M059J (cell line): ENCODE data around the gene TEX101. TPM values are rescaled to one million over a fixed set of nuclear protein-coding genes. Genes with fewer than 3 reads are reported as not detected.
A peak's percentile ranks its signal among the peaks of the same experiment; 100 is the strongest.
"Not testable (repeated sequence)": the region's sequence is repeated elsewhere in the genome, so short reads cannot be mapped to it uniquely, and the experiment has no call there.

Source experiments
- DNase-seq: peaks from one replicate; pipeline ENCODE4 v3.0.0-alpha.2; 2012; ENCODE audit warnings: low read depth
- total RNA-seq: library from RNA; depleted of rRNA; stranded (reverse); fragments of >200 nt; shearing (Covaris generic); gene quantifications from 2 replicates; pipeline ENCODE4 v1.2.3, GENCODE V29; 2014

The TEX101 gene
- total RNA-seq, 1 experiment from 2014 or later, result not detected

DNA sequence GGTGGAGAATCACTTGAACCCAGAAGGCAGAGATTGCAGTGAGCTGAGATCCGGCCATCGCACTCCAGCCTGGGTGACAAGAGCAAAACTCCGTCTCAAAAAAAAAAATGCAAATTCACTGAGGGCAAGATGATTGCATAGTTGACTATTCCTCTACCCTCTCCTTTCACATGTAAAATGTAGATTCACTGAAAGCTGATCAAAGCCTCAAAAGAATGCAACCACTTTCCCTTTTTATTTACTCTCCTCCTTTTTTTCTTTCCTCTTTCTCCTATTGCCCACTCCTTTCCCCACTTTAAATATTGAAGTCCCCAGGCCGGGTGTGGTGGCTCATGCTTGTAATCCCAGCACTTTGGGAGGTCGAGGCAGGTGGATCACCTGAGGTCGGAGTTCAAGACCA lies 6.3 kb downstream of the TEX101 start:
- no peak for DNase-seq

DNA sequence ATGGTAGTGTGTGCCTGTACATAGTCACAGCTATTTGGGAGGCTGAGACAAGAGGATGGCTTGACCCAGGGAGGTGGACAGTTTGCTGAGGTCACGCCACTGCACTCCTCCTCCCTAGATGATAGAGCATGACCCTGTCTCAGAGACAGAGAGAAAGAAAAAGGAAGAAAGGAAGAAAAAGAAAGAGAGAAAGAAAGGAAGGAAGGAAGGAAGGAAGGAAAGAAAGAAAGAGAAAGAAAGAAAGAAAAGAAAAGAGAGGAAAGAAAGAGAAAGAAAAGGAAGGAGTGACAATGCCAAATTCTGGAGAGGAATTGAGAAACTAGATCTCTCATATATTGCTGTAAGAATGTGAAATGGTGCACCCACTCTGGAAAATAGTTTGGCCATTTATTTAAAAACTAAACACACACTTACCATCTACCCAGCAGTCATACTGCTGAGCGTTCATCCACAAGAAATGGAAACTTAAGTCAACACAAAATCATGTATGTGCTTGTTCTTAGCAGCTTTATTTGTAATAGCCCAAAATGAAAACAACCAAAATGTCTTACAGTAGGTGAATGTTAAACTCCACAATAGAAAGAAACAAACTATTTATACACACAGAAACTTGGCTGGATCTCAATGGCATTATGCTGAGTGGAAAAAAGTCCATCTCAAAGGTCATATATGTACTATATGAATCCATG lies 7.5 kb downstream of the TEX101 start:
- DNase-seq, result no peak

DNA sequence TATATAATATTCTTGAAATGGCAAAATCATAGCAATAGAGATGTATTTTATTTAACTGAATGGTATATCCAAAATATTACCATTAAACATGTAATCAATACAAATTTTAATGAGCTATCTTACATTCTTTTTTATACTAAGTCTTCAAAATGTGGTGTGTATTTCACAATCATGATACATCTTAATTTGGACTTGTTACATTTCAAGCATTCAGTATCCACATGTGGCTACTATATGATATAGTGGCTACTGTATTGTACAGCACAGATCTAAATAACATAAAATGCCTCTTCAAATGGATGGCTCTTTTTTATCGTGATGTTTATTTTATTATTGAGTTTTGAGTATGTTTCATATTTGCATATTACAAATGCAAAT lies 8.0 kb downstream of the TEX101 start:
- no peak for DNase-seq

DNA sequence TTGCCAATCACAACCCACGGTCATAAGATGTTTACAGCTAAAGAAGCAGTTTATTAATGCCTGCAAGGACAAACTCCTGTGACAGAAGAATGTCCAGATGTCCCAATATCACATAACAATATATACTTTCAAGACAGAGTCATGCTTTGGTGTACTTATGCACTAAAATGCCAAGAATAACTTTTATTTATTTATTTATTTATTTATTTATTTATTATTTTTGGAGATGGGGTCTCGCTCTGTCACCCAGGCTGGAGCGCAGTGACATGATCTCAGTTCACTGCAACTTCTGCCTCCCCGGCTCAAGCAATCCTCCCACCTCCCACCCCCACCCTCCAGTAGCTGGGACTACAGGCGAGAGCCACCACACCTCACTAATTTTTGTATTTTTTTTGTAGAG lies 9.1 kb downstream of the TEX101 start:
- no peak for DNase-seq

DNA sequence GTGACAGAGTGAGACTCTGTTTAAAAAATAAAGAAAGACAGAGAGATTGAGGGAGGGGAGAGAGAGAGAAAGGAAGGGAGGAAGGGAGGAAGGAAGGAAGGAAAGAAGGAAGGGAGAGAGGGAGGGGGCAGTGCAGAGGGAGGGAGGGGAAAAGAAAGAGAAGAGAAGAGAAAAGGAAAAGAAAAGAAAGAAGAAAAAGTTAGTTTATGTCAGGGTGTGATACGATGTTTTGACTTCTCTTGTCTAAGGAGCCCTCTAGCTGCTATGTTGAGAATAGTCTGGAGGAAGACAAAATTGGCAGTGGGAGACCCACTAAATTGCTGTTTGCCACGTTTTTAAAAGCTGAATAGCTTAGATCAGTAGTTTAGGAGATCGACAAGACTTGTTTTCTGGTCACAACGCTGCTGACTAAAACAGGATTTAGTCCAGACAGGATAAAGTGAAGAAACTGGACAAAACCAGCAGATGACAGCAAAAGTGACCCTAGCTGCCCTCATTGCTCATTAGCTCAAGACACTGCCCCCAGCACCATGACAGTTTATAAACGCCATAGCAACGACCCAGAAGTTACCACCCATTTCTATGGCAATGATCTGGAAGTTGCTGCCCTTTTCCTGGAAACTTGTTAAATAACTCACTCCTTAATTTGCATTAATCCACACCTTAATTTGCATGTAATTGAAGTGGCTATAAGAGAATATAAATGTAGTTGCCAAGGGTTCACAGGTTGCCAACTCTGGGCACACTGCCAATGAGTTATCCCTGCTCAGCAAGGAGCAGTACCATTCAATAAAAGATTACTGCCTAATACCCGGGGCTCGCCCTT lies 11.1 kb downstream of the TEX101 start:
- DNase-seq, result peak; percentile 76

DNA sequence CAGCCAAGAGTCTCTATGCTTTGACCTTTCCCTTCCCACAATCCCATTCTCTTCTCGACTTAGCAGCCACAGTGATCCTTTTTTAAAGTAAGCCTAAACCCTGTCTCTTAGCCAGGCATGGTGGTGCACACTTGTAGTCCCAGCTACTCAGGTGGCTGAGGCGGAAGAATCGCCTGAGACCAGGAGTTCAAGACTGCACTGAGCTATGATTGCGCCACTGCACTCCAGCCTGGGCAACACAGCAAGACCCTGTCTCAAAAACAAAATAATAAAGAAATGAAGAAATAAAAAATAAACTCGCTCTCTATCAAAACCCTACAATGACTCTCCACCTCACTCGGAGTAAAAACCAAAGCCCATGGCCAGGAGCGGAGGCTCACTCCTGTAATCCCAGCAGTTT lies 14.7 kb downstream of the TEX101 start:
- DNase-seq, result no peak

DNA sequence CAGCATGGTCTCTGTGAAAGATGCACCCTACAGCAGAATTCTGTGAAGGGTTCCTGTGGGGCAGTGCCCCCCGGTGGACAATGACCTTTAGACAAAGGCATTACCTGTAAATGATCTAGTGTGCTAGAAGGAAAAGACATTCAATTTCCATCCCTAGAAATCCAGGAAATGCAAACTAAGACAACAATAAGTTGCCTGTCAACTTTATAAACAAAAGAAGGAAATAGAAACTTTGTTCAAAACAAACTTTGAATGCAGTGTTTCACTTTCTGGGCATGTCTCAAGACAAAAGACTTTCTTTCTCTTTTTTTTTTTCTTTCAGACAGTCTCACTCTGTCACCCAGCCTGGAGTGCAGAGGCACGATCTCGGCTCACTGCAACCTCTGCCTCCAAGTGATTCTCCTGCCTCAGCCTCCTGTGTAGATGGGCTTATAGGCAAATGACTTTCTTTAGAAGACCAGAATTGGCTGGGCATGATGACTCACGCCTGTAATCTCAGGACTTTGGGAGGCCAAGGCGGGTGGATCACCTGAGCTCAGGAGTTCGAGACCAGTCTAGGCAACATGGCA lies 15.5 kb downstream of the TEX101 start:
- peak; percentile 38 for DNase-seq

DNA sequence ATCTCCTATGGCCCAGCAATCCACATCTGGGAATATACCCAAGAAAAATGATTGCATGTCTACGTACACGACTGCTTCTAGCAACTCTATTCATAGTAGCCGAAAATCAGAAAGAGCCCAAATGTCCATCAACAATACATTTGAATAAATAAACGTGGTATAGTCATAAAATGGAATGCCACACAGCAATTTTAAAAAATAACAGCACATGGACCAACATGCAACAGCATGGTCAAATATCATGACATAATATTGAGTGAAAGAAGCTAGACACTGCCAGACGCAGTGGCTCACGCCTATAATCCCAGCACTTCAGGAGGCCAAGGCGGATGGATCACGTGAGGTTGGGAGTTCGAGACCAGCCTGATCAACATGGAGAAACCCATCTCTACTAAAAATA lies 16.3 kb downstream of the TEX101 start:
- no peak for DNase-seq

DNA sequence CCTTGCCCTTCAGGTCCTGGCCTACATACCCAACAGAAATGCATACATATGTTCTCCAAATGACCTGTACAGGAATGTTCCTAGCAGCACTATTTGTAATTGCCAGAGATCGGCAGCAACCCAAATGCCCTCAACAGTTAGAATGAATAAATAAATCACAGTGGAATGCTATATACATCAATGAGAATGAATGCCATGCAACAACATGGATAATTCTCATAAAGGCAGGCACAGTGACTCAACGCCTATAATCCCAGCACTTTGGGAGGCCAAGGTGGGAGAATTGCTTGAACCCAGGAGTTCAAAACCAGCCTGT lies 18.6 kb downstream of the TEX101 start:
- DNase-seq, result no peak

DNA sequence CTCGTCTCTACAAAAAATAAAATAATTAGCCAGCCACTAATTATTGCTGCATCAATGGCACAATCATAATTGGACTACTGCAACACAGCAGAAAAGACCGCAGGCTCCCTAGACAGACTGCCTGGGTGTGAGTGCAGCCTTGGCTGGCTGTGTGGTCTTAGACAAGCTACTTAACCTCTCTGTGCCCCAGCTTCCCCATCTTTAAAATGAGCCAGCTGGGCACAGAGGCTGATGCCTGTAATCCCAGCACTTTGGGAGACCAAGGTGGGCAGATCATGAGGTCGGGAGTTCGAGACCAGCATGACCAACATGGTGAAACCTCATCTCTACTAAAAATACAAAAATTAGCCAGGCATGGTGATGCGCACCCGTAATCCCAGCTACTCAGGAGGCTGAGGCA lies 19.0 kb downstream of the TEX101 start:
- no peak for DNase-seq

DNA sequence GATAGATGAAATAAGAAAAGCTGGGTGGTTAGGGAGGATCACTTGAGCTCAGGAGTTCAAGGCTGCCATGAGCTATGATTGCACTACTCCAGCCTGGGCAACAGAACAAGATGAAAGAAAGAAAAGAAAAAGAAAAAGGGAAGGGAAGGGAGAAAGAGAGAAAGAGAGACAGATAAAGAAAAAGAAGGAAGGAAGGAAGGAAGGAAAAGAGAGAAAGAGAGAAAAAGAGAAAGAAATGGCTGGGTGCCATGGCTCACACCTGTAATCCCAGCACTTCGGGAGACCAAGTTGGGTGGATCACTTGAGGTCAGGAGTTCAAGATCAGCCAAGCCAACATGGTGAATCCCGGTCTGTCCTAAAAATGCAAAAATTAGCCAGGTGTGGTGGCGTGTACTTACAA lies 21.1 kb downstream of the TEX101 start:
- no peak for DNase-seq

DNA sequence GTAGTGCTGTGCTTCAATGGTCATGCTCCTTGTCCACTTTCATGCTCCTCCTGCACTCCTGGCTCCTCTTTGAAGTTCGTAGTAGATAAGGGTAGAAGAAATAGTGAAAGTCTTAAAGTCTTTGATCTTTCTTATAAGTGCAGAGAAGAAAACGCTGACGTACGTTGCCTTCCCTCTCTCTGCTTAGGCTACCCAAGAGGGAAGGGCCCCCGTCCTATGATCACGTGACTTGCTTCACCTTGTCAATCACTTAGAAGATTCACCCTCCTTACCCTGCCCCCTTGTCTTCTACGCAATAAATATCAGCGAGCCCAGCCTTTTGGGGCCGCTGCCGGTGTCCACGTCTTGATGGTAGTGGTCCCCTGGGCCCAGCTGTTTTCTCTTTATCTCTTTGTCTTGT lies 22.6 kb downstream of the TEX101 start:
- not testable (repeated sequence) for DNase-seq

DNA sequence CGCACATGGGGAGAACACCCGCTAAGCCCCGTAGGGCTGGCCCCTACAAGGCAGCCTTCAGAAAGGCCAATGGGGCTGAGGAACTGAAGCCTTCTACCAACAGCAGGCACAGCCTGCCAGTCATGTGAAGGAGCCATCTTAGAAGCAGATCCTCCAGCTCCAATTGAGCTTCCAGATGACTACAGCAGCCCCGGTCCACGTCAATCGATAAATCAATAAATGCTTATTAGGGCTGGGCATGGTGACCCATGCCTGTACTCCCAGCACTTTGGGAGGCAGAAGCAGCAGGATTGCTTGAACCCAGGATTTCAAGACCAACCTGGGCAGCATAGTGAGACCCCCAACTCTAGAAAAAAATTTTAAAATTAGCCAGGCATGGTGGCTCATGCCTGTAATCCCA lies 23.0 kb downstream of the TEX101 start:
- DNase-seq, result no peak

DNA sequence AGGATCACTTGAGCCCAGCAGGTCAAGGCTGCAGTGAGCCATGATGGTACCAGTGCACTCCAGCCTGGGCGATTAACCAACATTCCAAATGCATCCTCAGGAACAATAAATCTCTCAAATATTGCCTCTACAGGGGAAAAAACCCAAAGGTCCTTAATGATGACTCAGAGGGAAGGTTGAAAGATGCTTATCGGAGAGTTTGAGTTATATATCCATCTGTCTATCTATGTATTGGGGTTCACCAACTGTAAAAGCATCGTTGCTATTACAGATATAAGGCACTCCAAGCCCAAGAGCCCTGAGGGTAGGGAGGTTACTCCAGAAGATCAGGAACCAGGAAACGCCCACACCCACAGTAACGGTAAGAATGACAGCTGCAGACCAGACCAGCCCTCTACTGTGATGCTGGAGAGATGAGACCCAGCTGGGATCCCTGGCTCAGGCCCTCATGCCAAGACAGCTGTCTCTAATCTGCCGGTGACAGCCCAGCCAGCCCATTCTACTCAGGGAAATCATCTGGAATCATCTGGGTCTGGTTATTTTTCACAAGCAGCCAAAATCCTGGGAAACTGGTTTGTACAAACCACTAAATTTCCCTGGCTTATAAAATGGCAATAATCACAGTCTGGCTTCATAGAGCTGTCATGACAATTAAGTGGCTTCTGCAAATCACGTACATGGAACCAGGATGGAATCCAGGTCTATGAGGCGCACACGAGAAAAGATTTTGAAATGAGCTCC lies 23.8 kb downstream of the TEX101 start:
- DNase-seq, result peak; percentile 84

DNA sequence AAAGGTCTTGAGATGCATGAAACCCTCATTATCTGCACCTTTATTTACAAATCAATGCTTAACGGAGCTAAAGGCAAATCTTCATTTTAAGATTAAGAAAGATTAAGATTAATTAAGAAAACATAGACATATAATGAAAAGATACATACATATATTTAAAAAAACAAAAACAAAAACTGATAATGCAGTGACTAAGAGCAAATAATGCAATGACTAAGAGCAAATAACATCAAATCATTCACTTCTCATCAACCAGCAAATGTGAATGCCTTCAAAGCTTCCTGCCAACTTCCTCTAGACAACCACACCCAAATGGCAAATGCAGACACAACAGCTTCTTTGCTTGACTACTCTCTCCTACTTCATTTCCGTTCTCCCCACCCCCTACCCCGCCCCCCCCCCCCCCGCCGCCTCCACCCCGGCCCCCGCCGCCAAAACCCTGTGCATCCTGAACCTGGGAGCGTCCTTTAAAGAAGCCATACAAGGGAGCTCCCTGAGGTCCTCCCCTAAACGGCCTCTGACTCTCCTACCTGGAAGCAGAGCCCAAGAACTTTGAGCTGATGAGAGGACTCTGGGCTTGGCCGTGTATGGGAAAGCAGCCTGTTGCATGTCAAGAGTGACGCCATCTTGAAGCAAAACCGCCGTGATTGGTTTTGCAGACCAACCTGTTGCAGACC lies 24.5 kb downstream of the TEX101 start:
- DNase-seq, result peak; percentile 65

DNA sequence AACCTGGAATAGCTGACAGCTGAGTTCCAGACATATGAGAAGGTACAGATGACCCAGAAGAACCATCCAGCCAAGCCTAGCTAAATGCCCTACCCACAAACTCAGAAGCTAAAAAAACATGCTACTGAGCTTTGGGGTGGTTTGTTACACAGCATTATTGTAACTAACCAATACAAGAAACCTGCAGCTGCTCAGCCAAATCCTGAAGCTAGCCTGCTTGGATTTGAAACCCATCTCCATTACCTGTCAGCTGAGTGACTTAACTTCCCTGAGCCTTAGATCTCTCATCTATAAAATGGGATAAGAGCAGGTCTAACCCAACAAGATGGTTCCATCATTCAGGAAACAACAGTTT lies 25.0 kb downstream of the TEX101 start:
- DNase-seq, result no peak

DNA sequence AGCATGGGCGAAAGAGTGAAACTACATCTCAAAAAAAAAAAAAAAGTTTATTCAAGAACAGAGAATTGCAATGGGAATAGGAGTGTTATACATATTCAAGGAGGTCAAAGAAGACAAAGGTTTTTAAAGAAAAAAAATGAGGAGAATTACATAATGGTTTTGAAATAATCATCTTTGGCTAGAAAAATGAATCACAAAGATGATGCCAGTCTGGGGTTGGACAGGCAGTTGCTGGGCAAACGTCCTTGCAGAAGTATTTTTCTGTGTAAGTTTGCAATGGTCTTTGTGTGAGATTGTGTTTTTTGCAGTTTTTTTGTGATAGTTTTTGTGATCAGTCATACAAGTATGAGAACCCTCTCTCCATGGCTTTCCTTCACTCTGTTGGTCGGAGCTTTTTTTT lies 27.0 kb downstream of the TEX101 start:
- no peak for DNase-seq

DNA sequence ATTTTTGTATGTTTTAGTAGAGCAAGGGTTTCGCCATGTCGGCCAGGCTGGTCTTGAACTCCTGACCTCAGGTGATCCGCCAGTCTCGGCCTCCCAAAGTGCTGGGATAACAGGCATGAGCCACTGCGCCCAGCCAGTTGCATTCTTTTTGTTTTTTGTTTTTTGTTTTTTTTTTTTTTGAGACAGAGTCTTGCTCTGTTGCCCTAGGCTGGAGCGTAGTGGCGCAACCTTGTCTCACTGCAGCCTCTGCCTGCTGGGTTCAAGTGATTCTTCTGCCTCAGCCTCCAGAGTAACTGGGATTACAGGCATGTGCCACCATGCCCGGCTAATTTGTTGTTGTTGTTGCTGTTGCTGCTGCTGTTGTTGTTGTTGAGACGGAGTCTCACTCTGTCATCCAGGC lies 29.4 kb downstream of the TEX101 start:
- not testable (repeated sequence) for DNase-seq

DNA sequence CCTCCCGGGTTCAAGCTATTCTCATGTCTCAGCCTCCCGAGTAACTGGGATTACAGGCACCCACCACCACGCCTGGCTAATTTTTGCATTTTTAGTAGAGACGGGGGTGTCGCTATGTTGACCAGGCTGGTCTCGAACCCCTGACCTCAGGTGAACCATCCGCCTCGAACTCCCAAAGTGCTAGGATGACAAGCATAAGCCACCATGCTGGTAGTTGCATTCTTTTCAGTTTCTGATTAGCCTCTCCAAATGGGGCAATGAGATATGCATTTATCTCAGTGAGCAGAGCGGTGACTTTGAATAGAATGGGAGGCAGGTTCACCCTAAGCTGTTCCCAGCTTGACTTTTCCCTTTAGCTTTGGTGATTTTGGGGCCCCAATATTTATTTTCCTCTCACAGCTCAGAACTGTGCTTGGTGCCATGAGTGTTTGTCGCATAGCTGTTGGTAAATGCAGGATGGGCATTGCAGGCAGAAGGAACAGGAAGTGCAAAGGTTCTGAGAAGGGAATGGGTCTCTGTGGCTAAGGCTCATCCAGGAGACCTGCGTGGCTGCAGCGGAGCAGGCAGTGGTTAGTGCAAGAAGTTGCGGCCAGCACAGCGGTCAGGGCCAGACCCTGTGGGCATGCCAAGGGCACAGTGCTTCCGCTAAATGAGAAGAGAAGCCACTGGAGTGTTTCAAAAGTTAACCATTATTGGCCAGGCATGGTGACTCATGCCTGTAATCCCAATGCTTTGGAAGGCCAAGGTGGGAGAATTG lies 30.0 kb downstream of the TEX101 start:
- peak; percentile 77 for DNase-seq

DNA sequence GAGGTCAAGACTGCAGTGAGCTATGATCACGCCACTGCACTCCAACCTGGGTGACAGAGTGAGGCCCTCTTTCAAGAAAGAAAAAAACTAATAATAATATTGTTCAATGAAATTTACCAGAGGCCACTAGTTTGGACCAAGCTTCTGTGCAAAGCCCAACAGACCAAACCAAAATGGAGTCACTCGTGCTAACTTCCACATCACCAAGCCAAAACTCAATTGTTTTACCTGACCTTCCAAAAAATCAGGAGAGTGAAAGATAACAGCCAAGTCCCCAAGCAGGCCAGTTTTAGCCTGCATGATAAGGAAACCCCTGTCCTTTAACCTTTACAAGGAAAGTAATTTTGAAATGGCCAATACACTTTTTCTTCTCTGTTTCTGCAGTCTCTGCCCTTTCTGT lies 30.7 kb downstream of the TEX101 start:
- DNase-seq, result no peak

DNA sequence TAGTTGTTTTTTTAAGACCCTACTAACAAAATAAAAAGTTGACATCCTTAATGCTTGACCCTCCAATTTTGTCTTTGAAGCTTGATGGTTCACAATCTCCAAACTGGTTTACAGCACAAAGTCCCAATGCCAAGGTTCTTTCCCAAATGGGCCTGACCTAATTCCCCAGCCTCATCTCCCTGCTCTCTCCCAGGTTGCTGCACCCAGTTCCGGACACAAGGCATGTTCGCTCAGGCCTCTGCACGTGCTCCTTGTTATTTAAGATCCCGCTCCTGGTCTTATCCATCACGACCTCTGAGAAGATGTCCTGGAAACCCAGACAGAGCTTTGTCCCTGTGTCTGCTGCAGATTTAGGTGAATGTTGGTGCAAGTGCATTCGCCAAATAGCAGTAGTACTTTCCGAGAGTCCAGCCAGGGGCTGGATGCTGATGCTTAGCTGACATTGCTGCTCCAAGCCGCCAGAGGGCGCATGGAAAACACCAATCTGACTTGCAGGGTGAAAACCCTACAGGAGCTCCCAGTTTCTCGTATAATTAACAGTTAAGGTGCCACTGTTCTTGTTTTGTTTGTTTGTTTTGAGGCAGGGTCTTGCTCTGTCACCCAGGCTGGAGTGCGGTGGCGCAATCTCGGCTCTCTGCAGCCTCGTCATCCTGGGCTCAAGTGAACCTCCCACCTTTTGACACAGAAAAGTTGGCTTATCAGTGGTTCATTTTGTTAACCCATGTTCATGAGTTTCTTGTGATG lies 32.2 kb downstream of the TEX101 start:
- DNase-seq, result peak; percentile 72
